ENCODE measurements around the gene ZDHHC19. TPM values are rescaled to one million over a fixed set of nuclear protein-coding genes. Genes with fewer than 3 reads are reported as not detected.
"Not testable (repeated sequence)": the region's sequence is repeated elsewhere in the genome, so short reads cannot be mapped to it uniquely, and the experiment has no call there.

ZDHHC19 gene
- total RNA-seq, 2 experiments from 2014 or later: not detected

DNA sequence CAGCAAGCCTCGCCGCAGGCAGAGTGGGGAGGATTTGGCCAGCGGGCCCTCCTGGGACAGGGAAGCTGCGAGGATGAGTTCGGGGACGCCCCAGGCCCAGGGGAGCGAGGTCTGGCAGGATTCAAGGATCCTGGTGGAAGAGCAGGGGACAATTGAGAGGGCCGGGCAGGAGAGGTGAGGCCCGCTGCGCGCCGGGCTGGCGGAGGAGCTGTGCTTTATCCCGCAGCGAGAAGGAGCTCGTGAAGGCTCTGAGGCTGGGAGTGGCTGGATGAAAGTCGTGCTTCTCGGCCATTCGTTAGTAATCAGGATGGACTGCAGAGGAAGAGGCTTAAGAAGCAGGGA is 8.7 kb upstream of the ZDHHC19 start:
- no peak overlapping the region for H3K4me3 Mint-ChIP-seq
- H3K36me3 Mint-ChIP-seq (ENCODE audit: low read depth): no peaks in the 10 kb centered on the region
- DNase-seq: no peak
- H3K27ac Mint-ChIP-seq: peak overlapping the region; percentile 84
- no peaks in the 10 kb centered on the region for H3K27me3 Mint-ChIP-seq (ENCODE audit: low read depth)
- intact Hi-C loops (cut with micrococcal nuclease): loop anchor here (1.0 kb wide), 8 partner anchors 28 to 722 kb away; partner anchors contain the start of genes DYNLT2B, NCBP2, RNF168 and UBXN7
- CTCF ChIA-PET: interaction anchor here (0.6 to 3.1 kb wide), 2 partner anchors 20 to 146 kb away, joined by 5 to 11 read pairs; no protein-coding TSS in a partner anchor
- peaks cover 26% of the 10 kb centered on the region for H3K4me1 Mint-ChIP-seq (ENCODE audit: low read depth)
- H3K9me3 Mint-ChIP-seq: no peaks in the 10 kb centered on the region

DNA sequence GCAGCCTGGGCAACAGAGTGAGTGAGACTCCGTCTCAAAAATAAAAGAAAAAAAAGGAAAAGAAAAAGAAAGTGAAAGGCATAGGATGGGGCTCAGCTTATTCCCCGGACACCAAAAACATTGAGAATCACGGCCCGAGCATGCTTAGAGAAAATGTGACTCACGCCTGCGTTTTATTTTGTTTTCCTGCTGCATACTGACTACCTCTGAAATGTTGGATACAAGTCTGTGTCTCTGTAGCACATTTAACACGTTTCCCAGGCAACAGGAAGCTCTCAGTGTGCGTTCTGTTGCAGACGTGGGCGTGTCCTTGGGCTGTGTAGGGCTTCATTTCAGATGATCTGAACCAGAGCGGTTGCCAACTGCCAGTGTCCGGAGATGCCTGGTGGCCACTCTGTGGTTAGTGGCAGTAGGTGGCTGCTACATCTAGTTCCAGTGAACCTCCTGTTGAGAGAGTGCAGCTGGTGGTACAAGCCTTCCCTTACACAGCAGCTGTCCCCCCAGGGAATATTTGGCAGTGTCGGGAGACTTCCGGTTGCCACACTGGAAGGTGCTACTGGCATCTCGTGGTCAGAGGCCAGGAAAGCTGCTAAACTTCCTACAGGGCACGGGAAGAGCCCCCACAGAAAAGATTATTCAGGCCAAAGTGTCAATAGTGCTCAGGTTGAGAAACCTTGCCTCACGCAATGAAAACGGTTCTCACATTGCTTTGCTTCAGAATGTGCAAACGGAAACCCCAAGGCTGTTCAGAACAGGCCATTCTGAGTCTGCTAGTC is 8.2 kb upstream of the ZDHHC19 start:
- Mint-ChIP-seq H3K27me3 (ENCODE audit: low read depth) (no peaks in the 10 kb centered on the region), H3K27ac (peak overlapping the region; percentile 84), H3K4me3 (peak overlapping the region; percentile 66), H3K4me1 (ENCODE audit: low read depth) (peaks cover 26% of the 10 kb centered on the region), H3K36me3 (ENCODE audit: low read depth) (no peaks in the 10 kb centered on the region), H3K9me3 (no peaks in the 10 kb centered on the region)
- DNase-seq: peak; percentile 89
- CTCF ChIA-PET: interaction anchor here (0.6 to 3.1 kb wide), 3 partner anchors 19 to 146 kb away, joined by 3 to 11 read pairs (median 5); no protein-coding TSS in a partner anchor
- intact Hi-C loops (cut with micrococcal nuclease): loop anchor here (1.0 kb wide), 8 partner anchors 27 to 723 kb away; partner anchors contain the start of genes DYNLT2B, NCBP2, RNF168 and UBXN7

DNA sequence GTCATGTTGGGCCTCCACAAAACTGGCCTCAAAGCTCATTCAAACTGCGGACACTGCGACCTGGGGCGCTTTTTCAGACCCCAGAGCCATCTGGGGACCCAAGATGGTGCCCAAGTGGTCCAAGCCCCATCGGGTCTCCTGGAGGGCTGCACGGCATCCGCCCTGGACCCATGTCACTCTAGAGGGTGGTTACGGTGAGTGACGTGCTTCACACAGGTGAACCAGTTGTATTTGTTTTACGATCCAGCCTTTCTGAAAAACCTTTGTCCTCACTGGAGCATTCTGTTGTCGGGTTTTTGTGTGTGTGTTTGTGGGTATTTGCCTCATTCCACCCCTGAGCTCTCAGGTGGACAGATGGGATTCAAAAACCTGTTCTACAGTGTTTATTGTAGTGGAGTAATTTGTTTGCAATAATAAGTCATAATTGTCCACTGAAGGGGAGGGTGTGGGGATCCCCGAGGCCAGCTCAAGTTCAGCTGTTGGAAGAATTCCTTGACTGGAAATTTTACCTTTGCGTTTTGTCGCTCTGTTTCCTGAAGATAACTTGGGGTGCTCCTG is 7.0 kb upstream of the ZDHHC19 start:
- intact Hi-C loops (cut with micrococcal nuclease): no loop called here
- Mint-ChIP-seq H3K9me3 (no peaks in the 10 kb centered on the region), H3K27ac (no peak overlapping the region), H3K4me1 (ENCODE audit: low read depth) (peaks cover 26% of the 10 kb centered on the region), H3K36me3 (ENCODE audit: low read depth) (no peaks in the 10 kb centered on the region), H3K4me3 (no peak overlapping the region), H3K27me3 (ENCODE audit: low read depth) (no peaks in the 10 kb centered on the region)
- CTCF ChIA-PET: interaction anchor here (0.6 to 3.1 kb wide), 3 partner anchors 21 to 147 kb away, joined by 3 to 11 read pairs (median 3); no protein-coding TSS in a partner anchor
- no peak for DNase-seq

- Mint-ChIP-seq H3K27me3 (ENCODE audit: low read depth) (no peaks in the 10 kb centered on the region), H3K4me1 (ENCODE audit: low read depth) (peaks cover 26% of the 10 kb centered on the region), H3K9me3 (no peaks in the 10 kb centered on the region), H3K36me3 (ENCODE audit: low read depth) (no peaks in the 10 kb centered on the region), H3K4me3 (peak overlapping the region; percentile 39), H3K27ac (peak overlapping the region; percentile 21)
- intact Hi-C loops (cut with micrococcal nuclease): no loop called here
- CTCF ChIA-PET: interaction anchor here (0.6 to 1.0 kb wide), 2 partner anchors 21 to 146 kb away, joined by 3 read pairs; no protein-coding TSS in a partner anchor
- no peak for DNase-seq
Measured at GRCh38 chr3:196217307-196218154, 6.3 kb upstream of the ZDHHC19 start.

DNA sequence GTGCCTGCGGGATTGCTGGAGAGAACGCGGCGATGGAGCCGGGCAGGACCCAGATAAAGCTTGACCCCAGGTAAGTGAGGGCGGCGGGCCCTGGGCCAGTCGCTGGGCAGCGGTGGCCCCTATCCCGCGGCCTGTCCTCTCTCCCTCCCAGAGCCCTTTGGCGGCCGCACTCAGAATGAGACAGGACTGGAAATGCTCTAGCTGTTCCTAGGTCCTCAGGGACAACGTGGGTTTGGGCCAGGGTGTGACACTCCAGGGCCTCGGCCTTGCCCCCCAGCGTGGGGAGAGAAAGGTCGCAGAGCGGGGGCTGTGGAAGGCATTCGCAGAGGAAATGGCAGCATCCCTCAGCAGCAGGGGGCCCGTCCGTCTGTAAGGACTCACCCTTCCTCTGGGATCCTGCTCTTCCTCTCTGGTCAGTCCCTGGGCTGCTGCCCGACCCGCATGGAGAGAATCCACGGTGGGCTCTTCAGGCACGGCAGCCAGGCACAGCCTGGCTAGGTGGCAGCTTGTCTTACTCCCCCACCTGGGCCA is 5.5 kb upstream of the ZDHHC19 start:
- no peaks in the 10 kb centered on the region for H3K9me3 Mint-ChIP-seq
- H3K27me3 Mint-ChIP-seq (ENCODE audit: low read depth): no peaks in the 10 kb centered on the region
- H3K27ac Mint-ChIP-seq: no peak overlapping the region
- H3K4me1 Mint-ChIP-seq (ENCODE audit: low read depth): peaks cover 26% of the 10 kb centered on the region
- CTCF ChIA-PET: interaction anchor here (0.6 kb wide), 1 partner anchor 156 kb away, joined by 3 read pairs; no protein-coding TSS in a partner anchor
- intact Hi-C loops (cut with micrococcal nuclease): no loop called here
- DNase-seq: no peak
- H3K4me3 Mint-ChIP-seq: no peak overlapping the region
- H3K36me3 Mint-ChIP-seq (ENCODE audit: low read depth): no peaks in the 10 kb centered on the region

DNA sequence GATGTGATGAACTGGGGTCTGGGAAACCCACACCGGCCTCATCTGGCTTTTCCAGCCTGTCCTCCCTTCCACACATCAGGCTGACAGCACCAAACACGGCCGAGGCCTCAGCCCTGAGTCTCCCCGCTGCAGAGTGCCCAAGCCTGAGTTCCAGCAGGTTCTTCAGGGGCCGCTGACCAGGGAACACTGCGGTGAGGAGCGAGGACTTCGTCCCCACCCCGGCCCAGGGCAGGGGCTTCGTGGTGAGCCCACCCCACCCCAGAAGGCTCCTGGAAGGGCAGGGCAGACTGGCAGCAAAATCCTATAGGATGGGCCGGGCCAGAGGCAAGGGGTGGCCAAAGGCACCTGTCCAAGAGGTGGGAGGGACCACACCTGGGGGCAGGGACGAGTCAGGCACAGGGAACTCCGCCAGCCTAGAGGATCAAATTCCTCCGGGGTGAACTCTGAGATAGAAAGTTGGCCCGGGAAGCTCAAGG is 4.9 kb upstream of the ZDHHC19 start, which contains the start of gene SLC51A:
Gene SLC51A, plus strand, starts transcription at position 446 of the 476 bp plus-strand sequence. CDS start 179 bp downstream, outside the sequence.
- CTCF ChIA-PET: no interaction called here
- Mint-ChIP-seq H3K27me3 (ENCODE audit: low read depth) (no peaks in the 10 kb centered on the region), H3K4me1 (ENCODE audit: low read depth) (peaks cover 26% of the 10 kb centered on the region), H3K4me3 (no peak within 1 kb of the TSS), H3K9me3 (no peaks in the 10 kb centered on the region), H3K36me3 (ENCODE audit: low read depth) (no peaks in the 10 kb centered on the region), H3K27ac (peak within 1 kb of the TSS; percentile 21)
- intact Hi-C loops (cut with micrococcal nuclease): no loop called here
- DNase-seq: no peak

DNA sequence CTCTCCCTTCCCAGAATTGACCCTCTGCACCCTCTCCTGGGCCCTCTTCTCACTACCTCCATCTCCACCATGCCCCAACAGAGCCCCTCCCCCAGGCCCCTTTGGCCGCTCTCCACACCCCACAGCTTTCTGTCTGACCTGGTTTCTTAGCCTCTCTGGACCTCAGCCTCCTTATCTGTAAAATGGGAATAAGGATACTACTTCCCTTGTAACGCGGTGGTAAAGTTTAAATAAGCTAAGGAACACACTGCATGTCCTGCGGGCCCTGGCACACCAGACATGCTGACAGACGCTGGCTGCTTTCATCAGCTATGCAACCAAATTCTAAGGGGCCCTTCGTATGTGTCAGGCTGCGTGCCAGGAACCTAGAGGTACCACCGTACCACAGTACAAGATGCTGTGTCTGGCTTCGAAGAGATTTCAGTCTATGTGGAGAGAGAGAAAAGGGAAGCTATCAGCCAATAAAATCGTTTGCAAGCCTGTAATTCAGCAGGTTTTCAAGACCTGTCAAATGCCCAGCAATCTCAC is 4.4 kb upstream of the ZDHHC19 start:
- H3K36me3 Mint-ChIP-seq (ENCODE audit: low read depth): no peaks in the 10 kb centered on the region
- no peaks in the 10 kb centered on the region for H3K27me3 Mint-ChIP-seq (ENCODE audit: low read depth)
- CTCF ChIA-PET: no interaction called here
- H3K4me1 Mint-ChIP-seq (ENCODE audit: low read depth): peaks cover 25% of the 10 kb centered on the region
- intact Hi-C loops (cut with micrococcal nuclease): no loop called here
- H3K27ac Mint-ChIP-seq: no peak overlapping the region
- no peaks in the 10 kb centered on the region for H3K9me3 Mint-ChIP-seq
- H3K4me3 Mint-ChIP-seq: no peak overlapping the region
- DNase-seq: no peak

DNA sequence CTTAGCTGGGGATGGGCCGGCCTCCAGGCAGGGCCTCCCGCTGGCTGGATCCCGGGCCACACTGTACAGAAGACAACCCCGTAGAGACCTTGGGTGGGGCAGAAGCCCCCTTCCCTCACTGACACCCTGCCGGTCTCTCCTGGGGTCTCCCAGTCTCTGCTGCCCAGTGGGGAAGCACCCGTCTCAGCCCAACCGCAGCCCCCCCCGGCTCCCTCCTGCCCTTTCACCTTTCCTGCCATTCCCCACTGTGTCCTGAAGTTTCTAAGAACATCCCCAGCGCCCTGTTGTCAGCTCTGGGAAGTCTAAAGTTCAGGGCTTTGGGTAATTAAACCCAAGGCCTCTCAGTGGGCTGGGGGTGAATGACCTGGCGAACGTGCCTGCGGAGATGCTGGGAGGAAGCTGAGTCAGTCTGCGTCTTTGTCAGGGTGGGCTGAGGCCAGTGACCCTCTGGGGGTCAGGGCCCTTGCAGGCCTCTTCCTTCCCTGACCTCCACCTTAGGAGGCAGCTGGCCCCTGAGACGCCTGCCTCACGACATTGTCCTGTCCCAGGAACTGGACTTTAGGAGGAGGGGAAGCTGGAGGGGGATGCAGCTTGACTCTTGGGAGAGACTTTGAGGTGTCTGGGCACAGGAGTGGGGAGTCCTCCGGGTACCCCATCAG is 3.7 kb upstream of the ZDHHC19 start:
- H3K4me3 Mint-ChIP-seq: no peak overlapping the region
- H3K27me3 Mint-ChIP-seq (ENCODE audit: low read depth): no peaks in the 10 kb centered on the region
- H3K4me1 Mint-ChIP-seq (ENCODE audit: low read depth): peaks cover 23% of the 10 kb centered on the region
- intact Hi-C loops (cut with micrococcal nuclease): no loop called here
- no peak overlapping the region for H3K27ac Mint-ChIP-seq
- no peaks in the 10 kb centered on the region for H3K36me3 Mint-ChIP-seq (ENCODE audit: low read depth)
- H3K9me3 Mint-ChIP-seq: no peaks in the 10 kb centered on the region
- DNase-seq: no peak
- CTCF ChIA-PET: interaction anchor here (0.7 kb wide), 1 partner anchor 21 kb away, joined by 5 read pairs; no protein-coding TSS in a partner anchor

DNA sequence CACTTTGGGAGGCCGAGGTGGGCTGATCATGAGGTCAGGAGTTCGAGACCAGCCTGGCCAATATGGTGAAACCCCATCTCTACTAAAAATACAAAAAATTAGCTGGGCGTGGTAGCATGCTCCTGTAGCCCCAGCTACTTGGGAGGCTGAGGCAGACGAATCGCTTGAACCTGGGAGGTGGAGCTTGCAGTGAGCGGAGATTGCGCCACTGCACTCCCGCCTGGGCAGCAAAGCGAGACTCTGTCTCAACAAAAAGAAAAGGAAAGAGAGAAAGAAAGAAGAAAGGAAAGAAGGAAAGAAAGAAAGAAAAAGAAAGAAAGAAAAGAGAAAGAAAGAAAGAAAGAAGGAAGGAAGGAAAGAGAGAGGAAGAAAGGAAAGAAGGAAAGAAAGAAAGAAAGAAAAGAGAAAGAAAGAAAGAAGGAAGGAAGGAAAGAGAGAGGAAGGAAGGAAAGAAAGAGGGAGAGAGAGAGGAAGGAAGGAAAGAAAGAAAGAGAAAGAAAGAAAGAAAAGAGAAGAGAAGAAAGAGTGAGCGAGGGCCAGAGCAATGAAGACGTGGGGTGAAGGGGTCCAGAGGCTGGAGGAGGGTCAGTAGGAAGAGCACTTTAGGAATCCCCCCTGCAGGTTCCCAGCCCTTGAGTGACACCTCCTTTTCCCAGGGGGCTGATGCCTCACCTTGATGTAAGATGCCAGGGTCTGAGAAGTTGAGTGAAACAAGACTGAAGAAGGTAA is 1.1 kb downstream of the ZDHHC19 start:
- CTCF ChIA-PET, DNase-seq: not testable (repeated sequence)
- intact Hi-C loops (cut with micrococcal nuclease): loop anchor here (5.0 kb wide), 1 partner anchor 307 kb away; the partner anchor contains the start of gene SMCO1

GRCh38 chr3:196208942-196209695 is 2.1 kb downstream of the ZDHHC19 start:
- CTCF ChIA-PET: no interaction called here
- H3K27me3 Mint-ChIP-seq (ENCODE audit: low read depth): peaks cover 3% of the 10 kb centered on the region
- no peak overlapping the region for H3K4me3 Mint-ChIP-seq
- H3K27ac Mint-ChIP-seq: no peak overlapping the region
- H3K9me3 Mint-ChIP-seq: no peaks in the 10 kb centered on the region
- intact Hi-C loops (cut with micrococcal nuclease): loop anchor here (5.0 kb wide), 1 partner anchor 308 kb away; the partner anchor contains the start of gene SMCO1
- peaks cover 15% of the 10 kb centered on the region for H3K4me1 Mint-ChIP-seq (ENCODE audit: low read depth)
- DNase-seq: no peak
- no peaks in the 10 kb centered on the region for H3K36me3 Mint-ChIP-seq (ENCODE audit: low read depth)

More for the DNA sequence above, 1.1 kb downstream of the ZDHHC19 start:
- H3K4me1 Mint-ChIP-seq (ENCODE audit: low read depth): peaks cover 13% of the 10 kb centered on the region
- not testable (repeated sequence) for H3K27ac Mint-ChIP-seq; H3K36me3 Mint-ChIP-seq (ENCODE audit: low read depth); H3K27me3 Mint-ChIP-seq (ENCODE audit: low read depth); H3K9me3 Mint-ChIP-seq; H3K4me3 Mint-ChIP-seq

Data from activated naive CD4-positive, alpha-beta T cell treated with anti-CD3 and anti-CD28 coated beads for 36 hours (primary cell).